NCI-H446 treated with DMSO at 0.1 percent for 48 hours (cell line): ENCODE results near the gene LACTBL1.

ENCODE experiments used
- DNase-seq: peaks from one replicate; lab custom pipeline; 2025; lab: John Stamatoyannopoulos, UW

Gene LACTBL1

DNA sequence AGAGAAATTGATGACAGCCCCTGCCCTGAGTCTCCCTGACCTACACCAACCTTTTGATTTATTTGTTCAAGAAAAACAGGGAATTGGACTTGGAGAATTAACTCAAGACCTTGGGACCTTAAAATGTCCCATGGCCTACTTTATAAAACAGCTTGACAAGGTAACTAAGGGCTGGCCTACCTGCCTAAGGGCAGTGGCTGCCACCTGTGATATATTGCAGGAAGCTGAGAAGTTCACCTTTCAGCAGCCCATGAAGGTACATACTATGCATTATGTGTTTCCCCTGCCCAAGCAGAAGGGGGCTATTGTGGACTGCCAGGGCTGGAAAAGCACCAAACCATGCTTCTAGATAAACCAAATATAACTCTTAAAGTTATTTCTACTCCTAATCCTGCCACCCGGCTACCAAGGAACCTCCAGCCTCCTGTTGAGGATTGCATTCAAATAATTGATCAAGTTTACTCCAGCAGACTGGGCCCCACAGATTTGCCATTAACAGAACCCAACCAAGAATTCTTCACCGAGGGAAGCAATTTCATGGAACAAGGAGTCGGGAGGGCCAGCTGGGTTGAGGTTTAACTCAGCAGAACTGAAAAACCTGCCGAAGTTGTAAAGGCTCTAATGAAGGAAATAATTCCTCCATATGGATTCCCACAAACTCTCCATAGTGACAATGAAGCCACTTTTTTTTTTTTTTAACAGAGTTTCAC lies 28.2 kb downstream of the LACTBL1 start:
- no peak for DNase-seq

DNA sequence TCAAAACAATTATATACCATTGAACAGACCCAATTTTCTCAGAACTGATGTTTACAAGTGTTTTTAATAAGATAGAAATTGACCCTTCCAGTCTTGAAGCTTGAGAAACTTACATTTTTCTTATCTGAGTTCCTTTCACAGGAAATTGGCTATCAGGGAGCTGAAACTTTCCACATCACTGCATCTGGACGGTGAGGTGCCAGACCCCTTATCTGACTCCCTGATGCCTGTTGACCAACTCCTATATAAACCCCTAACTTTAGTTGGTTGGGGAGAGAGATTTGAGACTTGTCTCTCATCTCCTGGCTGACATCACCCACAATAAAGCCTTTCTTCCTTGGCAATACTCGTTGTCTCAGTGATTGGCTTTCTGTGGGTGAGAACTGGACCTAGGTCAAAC lies 31.4 kb downstream of the LACTBL1 start:
- no peak for DNase-seq

DNA sequence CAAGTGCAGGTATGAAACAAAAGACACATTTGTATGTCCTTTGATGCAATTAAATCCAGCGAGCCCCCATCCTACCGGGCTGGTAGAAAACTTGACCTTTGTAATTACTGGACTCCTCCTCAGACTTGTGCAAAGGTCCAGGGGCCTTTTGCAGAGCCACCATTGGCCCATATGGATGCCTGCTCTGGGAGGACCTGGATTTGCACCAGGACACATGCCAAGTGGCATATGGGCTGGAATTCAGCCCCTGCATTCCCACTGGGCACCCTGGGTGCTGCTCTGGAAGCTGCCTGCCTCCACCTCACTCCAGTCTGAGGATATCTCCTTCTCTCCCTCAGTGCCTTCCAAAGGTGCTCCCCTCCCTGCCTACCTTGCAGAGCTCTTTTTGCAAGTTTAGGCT lies 36.0 kb downstream of the LACTBL1 start:
- no peak for DNase-seq

DNA sequence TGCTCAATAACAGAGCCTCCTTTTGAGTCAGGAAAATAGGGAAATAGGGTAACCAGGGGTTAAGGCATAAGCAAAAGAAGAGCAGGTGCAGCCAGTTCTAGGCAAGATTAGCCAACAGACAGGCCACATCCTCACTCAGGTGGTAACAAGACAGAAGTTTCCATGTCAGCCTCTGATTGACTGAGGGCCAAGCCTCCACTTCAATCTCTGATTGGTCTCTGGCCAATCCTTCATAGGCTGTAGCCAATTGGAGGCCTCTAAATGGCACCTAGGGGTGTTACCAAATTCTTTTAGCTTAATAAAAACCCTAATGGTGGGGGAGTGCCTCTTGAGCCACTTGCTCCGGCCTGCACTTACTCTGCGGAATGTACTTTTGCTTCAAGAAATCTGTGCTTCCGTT lies 37.2 kb downstream of the LACTBL1 start:
- DNase-seq: no peak

DNA sequence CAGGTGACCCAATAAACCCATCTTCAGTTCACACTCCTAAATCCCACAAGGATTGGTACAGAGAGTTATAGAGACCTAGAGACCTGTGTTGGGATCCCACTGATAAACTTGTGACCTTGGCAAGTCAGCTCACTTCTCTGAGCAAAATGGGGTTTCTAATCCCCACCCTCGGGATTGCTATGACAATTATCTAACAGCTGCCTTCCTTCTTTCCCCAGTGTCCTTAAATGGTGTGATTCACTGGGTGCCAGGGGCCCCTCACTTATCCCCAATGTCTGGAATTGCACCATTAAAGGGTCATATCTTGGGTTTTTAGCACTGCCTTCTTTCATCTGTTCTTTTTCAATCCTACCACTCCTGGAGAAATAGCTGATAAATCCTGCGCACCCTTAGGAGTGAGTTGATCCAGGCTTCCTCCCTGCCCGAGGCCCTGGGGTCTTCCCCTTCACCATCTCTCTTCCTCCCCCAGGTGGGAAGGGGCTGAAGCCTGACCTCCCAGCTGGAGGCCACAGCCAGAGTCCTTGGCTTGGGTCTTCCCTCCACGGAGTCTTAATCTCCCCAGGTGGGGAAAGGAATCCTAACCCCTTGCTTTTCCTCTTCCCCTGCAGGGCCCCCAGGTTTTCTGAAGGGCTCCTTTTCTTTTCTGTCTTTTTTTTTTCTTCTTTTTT lies 39.7 kb downstream of the LACTBL1 start:
- DNase-seq: no peak

DNA sequence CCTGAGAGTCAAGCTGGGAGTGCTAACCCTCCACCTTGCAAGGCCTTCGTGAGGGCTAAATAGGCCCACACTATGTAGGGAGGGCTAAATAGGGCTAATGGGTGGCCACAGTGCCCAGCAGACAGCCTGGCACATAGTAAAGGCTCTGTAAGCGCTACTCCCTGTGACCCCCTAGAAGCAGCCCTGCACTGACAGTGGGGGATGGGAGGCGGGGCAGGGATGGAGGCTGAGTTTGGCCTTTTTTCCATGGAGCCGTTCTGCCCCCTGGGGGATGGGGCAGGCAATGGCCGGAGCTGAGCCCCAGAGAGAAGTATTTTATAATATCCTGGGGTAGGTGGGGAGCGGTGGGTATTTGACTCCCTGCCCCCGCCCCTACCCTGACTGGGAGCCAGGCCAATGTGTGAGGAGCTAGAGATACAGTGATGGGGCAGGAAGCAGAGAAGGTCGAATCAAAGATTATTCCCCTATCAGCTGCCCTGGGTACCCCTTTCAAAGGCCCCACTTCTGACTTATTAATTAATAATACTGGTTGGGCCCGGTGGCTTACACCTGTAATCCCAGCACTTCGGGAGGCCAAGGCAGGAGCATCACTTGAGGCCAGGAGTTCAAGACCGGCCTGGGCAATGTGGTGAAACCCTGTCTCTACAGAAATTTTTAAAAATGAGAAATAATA lies 42.3 kb downstream of the LACTBL1 start:
- DNase-seq: no peak

DNA sequence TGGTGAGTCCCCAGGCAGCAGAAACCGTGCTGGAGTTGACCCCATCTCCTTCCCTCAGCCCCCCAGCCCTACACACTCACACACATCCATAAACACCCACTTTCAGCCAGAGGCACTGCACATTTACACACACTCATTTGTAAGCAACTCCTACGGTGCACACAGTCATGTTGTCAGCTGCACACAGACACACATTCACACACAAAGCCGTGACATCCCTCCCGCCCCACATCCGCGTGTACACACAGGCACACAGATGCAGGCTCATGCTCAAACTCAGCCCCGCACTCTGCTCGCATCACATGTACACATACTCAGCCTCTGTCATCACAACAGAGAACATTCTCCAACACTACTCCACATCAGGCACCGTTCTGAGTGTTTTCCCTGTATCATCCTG lies 47.6 kb downstream of the LACTBL1 start:
- no peak for DNase-seq

DNA sequence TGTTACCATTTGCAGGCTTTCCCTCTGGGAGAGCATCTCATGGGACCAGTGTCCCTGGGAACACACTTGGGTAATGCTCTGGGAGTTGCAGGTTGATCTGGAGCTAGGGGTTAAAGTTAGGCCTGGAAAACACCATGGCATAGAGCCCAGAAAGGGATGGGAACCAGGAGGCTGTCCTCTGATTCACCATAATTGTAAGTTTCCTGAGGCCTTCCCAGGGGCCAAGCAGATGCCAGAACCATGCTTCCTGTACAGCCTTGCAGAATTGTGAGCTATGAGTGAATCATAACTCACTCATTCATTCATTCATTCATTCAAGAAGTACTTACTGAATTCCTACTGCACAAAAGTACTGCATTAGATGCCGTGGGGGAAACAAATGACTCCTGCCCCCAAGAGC lies 50.0 kb downstream of the LACTBL1 start:
- DNase-seq: no peak

DNA sequence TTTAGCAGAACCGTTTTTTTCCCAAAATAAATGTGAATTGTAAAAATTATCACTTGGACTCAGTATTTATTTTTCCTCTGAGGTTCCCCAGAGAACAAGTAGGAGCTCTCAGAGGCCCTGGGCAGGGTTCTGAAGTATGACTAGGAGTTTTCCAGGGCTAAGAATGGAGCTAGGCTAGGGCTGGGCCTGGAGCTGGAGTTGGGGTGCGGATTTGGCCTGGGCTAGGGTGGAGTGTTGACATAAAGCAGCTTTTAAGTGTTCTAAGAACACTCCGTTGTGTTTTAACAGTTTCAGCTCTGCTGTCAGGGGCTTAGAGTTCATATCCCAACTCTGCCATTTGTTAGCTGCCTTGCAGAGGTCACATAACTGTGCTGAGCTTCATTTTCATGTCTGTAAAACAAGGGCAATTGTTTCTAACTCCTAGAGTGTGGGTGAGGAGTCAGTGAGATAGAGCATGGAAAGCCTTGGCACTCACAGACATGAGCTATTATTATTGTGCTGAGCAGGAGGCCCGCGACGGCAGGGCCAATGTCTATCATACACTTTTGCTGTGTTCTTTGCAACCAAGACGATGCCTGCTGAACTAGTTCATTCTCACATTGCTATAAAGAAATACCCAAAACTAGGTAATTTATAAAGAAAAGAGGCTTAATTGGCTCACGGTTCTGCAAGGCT lies 51.1 kb downstream of the LACTBL1 start:
- no peak for DNase-seq

DNA sequence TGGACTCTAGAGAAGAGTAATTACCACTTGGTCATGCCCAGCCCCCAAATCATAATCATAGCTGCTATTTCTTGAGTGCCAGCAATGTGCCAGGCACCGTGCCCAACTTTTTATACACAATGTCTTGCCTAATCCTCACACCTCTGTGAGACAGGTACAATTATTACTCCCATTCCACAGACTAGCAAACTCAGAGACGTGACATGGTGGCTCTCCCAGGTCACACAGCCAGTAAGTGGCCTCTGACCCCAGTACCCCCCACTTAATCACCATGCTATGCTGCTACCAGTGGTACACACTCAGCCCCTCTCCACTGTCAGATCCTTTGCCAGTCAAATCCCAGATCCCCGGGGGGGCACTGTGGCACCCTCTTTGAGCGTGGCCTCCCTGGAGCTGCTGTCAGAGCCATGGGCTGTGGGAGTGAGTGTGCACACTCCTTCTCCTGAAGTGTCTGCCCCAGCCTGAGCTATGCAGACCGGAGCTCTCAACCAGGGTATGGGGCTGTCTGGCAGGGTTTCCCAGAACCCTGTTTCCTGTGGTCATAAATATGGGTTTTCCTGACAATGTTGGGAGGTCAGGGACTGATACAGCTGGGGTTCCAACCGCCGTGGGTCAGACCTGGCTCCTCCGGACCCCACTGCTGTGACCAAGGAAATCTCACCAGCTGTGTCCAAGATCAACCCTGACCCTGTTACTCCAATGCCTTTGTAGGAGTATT lies 51.8 kb downstream of the LACTBL1 start:
- DNase-seq: no peak

DNA sequence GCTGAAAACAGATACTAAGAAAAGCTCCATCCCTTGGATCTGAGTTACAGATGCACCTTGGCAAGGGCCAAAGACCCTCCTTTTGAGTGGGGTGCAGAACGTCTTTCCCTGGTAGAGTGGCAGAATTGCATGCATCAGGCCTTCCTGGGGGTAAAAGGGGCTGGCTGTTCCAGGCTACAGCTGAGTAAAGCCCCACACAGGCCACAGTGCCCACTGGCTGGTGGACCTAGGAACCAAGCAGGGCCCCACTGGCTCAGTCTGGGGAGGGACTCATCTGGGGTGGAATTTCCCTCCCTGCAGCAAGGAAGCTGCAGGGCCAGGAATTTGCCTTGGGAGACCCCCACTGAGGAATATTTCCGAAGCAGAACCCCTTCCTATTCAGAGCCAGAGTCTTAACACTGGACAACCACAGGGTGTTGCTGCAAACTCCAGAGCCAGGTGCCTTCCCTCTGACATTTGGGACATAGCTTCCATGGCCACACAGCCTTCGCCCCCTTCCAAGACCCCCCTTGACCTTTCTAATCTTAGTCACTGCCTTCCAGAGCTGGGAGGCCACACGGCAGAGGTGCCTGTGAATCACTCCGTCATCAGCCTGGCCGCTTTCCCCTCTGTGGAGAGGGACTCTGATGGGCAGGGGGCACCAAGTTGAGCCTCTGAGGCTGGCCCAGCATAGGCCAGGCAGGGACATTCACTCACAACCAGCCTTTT lies 52.5 kb downstream of the LACTBL1 start:
- no peak for DNase-seq

DNA sequence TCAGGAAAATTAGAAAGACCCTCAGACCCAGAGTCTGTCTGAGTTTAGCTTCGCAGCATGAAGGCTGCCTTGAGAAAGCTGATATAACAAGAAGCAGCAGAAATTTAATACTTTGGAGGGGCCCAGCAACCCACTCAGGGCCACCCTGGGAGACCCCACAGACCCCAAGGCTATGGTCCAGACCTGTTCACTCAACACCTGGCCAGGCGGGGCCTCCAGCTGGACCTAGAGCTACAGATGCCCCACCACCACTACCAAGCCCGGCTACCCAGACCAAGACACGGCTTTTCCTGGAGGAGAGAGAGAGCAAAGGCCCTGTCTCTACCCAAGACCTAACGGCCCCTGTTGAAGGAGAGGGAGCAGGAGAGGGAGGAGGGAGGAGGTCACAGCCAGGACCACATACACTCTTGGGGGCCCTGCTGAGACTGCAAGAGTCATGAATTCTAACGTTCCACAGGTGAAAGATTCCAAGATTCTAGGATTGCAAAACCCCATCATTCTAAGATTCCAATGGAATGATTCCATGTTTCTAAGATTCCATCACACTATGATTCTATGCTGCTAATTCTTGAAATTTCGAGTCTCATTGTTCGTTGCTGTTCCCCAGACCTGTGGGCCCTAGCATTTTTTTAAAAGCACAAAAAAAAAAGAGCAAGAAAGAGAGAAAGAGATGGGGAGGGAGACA lies 53.2 kb downstream of the LACTBL1 start:
- DNase-seq: no peak

DNA sequence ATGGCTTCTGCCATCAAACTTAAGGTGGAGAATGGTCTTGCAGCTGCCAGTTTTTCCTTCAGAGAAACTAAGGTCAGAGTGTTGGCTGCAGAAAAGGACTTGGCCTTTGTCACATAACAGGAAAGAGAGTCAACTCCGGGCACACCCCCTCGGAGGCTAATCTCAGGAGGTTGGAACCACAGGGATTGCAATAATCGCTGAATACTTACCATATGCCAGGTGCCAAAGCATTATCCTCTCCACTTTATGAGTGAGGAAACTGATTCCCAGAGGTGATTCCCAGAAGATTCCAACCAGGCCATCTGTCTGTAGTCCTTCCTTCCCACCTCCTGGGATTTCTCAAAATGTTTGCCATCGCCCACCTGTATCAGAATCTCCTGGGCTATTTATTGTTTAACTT lies 54.0 kb downstream of the LACTBL1 start:
- no peak for DNase-seq

DNA sequence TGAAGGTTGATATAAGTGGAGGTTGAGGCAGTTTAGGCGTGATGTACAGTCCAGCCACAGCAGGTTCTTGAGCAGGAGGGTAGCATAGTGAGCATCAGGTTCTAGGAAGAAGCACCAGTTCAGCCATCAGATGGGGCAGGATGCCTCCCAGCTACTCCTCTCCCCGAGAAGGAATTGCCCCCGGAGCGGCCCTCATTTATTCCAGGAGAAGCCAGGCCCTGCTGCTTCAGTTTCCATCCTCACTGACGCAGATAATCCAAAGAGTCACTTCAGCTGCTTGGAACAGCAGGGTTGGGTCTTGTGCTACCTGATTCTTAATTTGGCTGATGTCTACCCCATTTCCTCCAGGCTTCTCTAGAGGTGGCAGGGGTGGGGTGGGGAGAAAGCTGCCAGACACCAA lies 54.7 kb downstream of the LACTBL1 start:
- no peak for DNase-seq

DNA sequence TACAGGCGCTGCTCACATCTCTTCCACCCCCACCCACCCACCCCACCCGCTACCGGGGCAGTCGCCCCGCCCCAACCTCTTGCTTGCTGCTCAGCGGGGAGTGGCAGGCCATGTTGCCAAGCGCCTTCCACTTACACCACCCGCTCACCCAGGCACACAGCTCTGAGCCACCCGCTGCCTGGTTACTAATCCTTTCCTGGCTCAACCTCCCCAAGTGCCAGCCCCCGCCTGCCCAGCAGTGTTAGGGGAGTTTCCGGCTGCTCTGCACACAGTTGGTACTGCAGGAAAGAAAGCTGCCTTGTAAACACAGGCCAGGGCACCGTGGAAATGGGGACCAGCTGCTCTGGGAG lies 56.2 kb downstream of the LACTBL1 start:
- DNase-seq: no peak

DNA sequence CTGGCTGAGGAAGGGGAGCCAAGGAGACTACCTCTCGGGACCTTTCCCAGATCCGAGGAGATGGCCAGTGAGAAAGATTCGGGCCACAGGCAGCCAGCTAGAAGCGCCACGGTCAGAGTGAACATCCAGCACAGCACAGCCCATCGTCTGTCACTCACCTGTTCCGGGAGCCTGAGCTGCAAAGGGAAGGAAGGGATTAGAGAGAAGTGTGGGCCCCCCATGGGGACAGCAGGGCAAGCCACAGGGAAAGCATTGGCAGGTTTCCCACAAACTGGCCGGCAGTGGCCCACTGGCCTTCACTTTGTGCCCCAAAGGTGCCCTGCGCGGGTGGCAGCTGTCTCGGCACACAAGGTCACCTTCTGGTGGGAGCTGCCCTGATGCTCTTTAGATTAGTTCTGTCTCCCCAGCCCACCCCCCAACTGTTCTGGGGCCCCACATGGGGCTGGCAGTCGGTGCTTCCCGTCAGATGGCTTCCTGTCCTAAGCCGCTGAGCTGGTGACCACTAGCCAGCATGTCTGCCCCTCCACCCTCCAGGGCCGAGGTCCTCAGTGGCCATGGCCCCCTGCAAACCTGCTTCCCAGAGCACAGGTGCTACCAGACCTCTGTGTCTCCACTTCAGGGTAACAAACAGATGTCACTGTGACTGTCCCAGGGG lies 56.7 kb downstream of the LACTBL1 start:
- DNase-seq: no peak

DNA sequence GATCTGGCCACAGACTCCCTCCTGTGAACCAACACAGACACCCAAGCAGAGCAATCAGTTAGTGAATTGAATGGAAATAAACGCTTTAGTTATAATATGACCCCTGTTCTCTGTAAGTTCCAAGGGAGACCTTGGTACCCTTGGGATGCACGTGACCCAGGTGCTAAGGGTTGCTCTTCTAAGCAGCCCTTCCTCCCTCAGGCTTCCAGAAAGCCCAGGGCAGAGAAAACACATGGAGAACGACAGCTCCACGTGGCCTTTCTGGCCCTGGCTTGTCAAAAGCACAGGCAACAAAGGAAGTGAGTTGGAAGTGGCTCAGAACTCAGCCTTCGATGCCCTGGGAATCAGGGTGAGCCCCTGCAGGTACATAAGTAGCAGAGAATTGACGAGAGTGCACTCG lies 57.4 kb downstream of the LACTBL1 start:
- DNase-seq: no peak

DNA sequence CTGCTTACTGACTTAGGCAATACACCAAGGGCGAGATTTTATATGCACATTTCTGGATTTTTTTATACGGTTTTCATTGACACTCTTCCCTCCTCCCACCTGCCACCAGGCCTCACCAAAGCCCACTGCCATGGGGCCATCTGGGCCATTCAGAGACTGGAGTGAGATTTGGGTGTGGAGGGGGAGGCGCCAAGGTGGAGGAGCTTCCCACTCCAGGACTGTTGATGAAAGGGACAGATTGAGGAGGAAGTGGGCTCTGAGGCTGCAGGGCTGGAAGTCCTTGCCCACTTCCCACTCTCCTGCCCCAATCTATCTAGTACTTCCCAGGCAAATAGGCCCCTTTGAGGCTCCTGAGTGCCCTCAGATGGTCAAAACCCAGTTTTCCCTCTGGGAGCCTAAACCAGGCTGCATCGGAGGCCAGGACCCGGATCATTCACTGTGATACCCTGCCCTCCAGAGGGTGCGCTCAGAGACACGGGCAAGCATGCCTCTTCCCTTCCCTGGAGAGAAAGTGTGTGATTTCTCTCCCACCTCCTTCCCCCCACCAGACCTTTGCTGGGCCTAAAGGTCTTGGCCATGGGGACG lies 57.9 kb downstream of the LACTBL1 start:
- no peak for DNase-seq

DNA sequence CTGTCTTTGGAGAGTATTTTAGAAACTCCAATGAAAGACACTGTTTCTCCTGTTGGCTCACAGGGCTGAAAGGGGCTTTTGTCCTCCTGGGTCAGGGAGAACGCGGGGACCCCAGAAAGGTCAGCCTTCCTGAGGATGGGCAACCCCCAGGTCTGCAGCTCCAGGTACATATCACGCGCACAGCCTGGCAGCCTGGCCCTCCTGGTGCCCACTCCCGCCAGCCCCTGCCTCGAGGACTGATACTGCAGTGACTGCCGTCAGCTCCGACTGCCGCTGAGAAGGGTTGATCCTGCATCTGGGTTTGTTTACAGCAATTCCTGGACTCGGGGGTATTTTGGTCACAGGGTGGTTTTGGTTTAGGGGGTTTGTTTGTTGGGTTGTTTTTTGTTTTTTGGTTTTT lies 58.5 kb downstream of the LACTBL1 start:
- DNase-seq: no peak
